Measurements from ENCODE around the gene CAST.

DNA sequence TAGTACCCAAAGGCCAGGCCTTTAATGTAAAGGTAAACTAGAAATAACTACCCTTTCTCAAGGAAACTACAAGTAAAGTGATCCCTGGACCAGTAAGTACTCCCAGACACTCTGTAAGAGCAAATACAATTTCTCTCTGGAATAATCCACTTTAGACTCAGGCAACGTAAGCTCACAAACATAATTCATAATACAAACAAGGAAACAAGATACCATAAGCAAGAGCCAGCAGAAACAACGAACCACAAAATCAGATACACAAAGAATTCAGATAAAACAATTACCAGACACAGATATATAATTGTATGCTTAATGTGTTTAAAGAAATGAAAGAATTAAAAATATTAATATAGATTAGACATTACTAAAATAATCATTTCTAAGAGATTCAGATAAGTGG, 133.4 kb downstream of the CAST start:
- TF ChIP-seq, protein P1, sequence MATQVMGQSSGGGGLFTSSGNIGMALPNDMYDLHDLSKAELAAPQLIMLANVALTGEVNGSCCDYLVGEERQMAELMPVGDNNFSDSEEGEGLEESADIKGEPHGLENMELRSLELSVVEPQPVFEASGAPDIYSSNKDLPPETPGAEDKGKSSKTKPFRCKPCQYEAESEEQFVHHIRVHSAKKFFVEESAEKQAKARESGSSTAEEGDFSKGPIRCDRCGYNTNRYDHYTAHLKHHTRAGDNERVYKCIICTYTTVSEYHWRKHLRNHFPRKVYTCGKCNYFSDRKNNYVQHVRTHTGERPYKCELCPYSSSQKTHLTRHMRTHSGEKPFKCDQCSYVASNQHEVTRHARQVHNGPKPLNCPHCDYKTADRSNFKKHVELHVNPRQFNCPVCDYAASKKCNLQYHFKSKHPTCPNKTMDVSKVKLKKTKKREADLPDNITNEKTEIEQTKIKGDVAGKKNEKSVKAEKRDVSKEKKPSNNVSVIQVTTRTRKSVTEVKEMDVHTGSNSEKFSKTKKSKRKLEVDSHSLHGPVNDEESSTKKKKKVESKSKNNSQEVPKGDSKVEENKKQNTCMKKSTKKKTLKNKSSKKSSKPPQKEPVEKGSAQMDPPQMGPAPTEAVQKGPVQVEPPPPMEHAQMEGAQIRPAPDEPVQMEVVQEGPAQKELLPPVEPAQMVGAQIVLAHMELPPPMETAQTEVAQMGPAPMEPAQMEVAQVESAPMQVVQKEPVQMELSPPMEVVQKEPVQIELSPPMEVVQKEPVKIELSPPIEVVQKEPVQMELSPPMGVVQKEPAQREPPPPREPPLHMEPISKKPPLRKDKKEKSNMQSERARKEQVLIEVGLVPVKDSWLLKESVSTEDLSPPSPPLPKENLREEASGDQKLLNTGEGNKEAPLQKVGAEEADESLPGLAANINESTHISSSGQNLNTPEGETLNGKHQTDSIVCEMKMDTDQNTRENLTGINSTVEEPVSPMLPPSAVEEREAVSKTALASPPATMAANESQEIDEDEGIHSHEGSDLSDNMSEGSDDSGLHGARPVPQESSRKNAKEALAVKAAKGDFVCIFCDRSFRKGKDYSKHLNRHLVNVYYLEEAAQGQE (IDR thresholded peaks at IDR 0.05; ENCODE audit: insufficient read depth in 1 of 2, low read depth in 2 of 2, low read length in 2 of 2) = no peak
- TF ChIP-seq POLR2AphosphoS5 (IDR thresholded peaks at IDR 0.05; ENCODE audit: low read depth, low read length) (no peak), TAF1 (IDR thresholded peaks at IDR 0.05; ENCODE audit: borderline replicate concordance, insufficient read depth, low read length) (no peak), SIN3A (IDR thresholded peaks at IDR 0.05; ENCODE audit: borderline replicate concordance, insufficient read depth, low read length) (no peak), FOXP2 (optimal IDR thresholded peaks at IDR 0.05; ENCODE audit: borderline replicate concordance, extremely low read depth, extremely low read length, insufficient read depth) (no peak)

All from PFSK-1 (cell line).